ENCODE results near the gene RBM26.

The RBM26 gene

DNA sequence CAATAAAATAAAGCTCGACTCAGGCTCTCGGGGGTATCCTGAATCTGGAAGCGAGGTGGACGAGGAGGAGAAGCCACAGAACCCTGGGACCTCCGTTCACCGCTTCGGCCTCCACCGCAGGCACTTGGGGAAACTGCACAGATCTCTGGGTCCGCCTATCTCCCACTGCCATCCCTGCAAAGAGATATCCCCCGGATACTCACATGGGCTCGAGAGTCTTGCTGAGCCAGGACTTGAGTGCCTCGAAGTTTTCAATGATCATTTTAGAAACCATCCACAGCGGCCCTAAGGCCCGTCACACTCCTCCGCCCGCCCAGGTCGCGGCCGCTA lies 589 bp downstream of the RBM26 start:
- DNase-seq (ENCODE audit: low spot score): peak; percentile 65
- TF ChIP-seq, protein P1, sequence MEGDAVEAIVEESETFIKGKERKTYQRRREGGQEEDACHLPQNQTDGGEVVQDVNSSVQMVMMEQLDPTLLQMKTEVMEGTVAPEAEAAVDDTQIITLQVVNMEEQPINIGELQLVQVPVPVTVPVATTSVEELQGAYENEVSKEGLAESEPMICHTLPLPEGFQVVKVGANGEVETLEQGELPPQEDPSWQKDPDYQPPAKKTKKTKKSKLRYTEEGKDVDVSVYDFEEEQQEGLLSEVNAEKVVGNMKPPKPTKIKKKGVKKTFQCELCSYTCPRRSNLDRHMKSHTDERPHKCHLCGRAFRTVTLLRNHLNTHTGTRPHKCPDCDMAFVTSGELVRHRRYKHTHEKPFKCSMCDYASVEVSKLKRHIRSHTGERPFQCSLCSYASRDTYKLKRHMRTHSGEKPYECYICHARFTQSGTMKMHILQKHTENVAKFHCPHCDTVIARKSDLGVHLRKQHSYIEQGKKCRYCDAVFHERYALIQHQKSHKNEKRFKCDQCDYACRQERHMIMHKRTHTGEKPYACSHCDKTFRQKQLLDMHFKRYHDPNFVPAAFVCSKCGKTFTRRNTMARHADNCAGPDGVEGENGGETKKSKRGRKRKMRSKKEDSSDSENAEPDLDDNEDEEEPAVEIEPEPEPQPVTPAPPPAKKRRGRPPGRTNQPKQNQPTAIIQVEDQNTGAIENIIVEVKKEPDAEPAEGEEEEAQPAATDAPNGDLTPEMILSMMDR (IDR thresholded peaks at IDR 0.05; ENCODE audit: extremely low read depth, missing control alignments): no peak

- TF ChIP-seq, protein P1 (IDR thresholded peaks at IDR 0.05; ENCODE audit: extremely low read depth, missing control alignments): no peak
- peak; percentile 34 for DNase-seq (ENCODE audit: low spot score)
These were observed 1.1 kb downstream of the RBM26 start for GRCh38 chr13:79404985-79405384.

DNA sequence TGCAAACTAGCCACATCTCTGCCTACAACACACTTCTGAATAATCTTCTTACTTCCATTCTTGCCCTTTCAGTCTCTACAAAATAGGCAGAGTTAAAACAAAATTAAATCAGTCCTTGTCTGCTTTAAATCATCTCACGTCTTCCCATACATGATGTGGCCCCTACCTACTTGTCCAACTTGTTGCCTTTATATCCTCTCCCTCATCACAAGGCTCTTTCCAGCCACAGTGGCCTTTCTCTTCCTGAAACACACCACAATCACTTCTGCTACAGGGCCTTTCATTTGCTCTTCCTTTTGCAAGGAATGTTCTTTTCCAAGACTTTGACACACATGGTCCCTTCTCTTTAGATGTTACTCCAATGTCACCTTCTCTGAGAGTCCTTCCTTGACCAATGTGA lies 1.7 kb downstream of the RBM26 start:
- no peak for DNase-seq (ENCODE audit: low spot score)
- TF ChIP-seq, protein P1 (IDR thresholded peaks at IDR 0.05; ENCODE audit: extremely low read depth, missing control alignments): no peak

- TF ChIP-seq, protein P1 (IDR thresholded peaks at IDR 0.05; ENCODE audit: extremely low read depth, missing control alignments): no peak
- DNase-seq (ENCODE audit: low spot score): no peak
These were observed 2.9 kb downstream of the RBM26 start for GRCh38 chr13:79403113-79403512.

DNA sequence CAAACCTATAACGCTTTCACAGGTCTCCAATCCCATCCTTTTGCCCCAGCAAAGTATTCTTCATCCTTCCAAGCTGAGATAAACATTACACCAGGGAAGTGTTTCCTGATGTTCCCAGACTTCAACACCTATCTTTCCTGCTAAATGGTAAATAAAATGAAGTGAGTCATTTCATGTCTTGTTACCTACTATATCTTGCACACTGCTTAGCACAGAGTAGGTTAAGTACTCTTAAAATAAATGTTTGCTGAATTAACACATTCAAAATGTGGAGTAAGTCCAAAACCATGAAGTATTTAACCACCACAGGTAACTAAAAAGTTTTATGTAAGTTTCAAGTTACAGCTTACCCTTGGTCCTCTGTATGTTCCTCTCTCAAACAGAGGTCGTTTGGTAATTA lies 3.4 kb downstream of the RBM26 start:
- TF ChIP-seq, protein P1 (IDR thresholded peaks at IDR 0.05; ENCODE audit: extremely low read depth, missing control alignments): no peak
- DNase-seq (ENCODE audit: low spot score): no peak

GRCh38 chr13:79402074-79402635 lies 3.9 kb downstream of the RBM26 start:
- DNase-seq (ENCODE audit: low spot score): no peak
- TF ChIP-seq, protein P1 (IDR thresholded peaks at IDR 0.05; ENCODE audit: extremely low read depth, missing control alignments): no peak

DNA sequence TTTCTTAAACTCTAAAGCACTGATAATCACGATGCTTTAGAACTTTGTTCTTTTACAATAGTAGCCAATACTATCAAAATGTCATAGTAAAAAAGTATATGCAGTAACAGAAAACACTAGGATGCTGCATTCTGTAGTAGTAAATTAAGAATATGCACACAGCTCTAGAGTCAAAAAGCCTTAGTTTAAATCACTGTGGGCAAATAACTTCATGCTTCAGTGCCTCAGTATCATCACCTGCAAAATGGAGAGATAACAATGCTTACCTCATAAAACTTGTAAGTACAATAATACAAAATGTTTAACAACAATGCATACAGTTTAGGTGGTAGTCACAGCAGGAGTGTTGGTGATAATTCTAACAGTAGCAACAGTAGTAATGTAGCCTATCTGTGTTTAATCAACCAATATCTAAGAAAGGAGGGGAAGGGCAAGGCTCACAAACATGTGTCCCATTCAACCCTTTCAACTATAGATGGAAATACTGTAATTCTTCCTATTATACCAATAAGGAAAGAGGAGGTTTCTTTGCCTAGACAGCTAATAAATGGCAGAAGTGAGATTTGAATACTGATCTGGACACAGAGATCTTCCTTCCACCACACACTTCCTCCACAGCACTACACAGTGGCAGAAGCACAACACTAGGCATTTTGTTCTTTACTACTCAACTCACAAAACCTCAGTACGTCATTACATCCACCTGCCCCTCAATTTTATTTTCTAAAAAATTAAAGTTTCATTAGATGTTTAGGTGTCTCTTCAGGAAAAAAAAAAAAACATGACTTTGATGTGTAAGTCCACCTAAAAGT lies 4.6 kb downstream of the RBM26 start:
- peak; percentile 30 for DNase-seq (ENCODE audit: low spot score)
- TF ChIP-seq, protein P1 (IDR thresholded peaks at IDR 0.05; ENCODE audit: extremely low read depth, missing control alignments): no peak

Data from GM20000 (cell line).